Frontal cortex (tissue), 4 donors: ENCODE data around the gene CACNG5. TPM values are rescaled to one million over a fixed set of nuclear protein-coding genes. Genes with fewer than 3 reads are reported as not detected.

Experiments
- DNase-seq, 2 donors: peaks; one replicate each; pipeline ENCODE4 v3.0.0; 2012; ENCODE audit warnings: low spot score in 2 of 2
- FAIRE-seq: peaks from 2 replicates; lab custom pipeline; 2012; peaks lifted over from hg19 to GRCh38; lab: Jason Lieb, UNC
- total RNA-seq: library from RNA; depleted of rRNA; stranded (reverse); fragments of >200 nt; gene quantifications from one replicate; pipeline ENCODE4 v1.2.3, GENCODE V29; 2014
- donor health status: control.
- donor health status: control.
- donor health status: control.

Gene CACNG5
- total RNA-seq, 1 donor from 2014 or later, result 2.9 TPM

DNA sequence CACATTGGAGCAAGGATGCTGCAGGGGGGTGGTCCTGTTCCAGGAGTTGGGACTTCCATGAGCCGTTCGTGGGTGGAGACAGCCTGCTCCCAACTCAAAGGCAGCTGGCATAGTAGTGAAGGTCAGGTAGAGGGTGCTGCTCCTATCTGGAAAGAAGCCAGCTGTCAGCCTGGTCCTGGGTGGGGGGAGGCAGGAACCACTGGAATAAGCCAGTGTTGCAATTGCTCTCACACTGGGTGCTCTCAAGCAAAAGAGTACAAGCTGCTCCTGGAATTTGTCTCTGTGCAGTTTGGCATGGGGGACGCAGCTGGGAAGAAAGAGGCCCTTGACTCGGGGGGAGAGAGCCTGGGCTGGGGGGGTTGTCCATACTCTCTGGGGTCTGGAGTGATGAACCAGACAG, 8.7 kb downstream of the CACNG5 start:
- FAIRE-seq (no peak), DNase-seq (no peak)

DNA sequence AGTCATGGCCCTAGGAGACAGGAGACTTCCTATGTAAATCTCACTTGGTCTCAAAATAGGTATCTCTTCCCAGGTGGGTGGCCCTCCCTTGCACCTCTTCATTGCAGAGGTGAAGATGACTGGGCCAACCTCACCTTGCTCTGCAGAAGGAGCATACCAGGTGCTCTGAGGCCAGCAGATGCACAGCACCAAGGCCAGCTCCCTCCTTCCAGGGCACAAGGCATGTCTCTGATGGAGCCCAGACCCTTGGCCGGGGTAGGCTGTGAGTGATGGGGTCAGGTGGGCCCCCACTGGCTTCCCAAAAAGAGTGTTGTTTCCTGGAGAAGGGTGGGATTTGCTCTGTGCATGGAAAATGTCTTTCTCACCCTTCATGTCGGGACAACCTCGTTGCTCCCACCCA, 12.8 kb downstream of the CACNG5 start:
- DNase-seq, result no peak
- no peak for FAIRE-seq

DNA sequence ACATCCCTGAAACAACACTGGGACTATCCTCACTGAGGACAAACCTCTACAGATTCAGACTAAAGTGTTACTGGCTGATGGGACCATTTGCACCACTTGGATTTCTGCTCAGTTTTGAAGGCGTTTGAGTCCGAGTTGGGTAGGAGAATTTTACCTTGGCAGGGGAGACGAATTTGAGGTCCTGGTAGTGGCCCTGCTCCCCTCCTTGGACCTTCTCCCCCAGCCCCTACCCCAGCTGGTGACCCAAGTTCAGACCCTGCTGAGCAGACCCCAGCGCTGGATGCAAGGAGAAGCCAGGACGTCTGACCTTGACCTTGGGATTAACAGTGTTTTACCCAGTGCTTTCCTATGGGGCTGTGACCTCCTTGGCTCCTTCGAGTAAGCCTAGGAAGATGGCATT, 13.6 kb downstream of the CACNG5 start:
- no peak for DNase-seq
- no peak for FAIRE-seq

DNA sequence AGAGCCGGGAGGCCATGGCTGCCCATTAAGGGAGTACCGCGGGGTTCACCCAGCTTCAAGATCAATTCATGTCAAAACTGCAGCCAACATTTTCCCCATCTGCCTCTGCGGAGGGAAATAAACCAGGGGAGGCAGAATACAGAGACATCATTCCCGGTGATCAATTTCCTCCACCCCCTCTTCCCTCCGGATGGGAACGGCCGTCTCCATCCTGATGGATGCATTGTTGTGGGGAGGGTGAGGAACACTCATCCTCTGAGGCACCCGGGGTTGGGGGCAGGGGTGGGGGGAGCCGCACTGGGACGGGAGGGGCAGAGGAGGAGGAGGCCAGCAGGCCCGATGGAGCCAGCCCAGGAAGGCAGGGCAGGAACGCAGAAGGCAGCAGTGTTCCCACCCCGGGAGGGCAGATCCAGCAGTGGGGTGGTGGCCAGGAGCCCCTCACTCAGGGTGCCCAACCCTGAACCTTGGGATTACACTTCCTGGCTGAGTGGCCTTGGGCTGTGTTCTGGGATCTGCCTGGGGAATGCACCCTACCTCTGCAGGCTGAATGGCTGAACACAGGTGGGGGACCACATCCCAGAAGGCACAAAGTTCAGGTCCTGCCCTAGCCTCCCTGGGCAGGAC, 14.2 kb downstream of the CACNG5 start:
- FAIRE-seq, result no peak
- no peak for DNase-seq

DNA sequence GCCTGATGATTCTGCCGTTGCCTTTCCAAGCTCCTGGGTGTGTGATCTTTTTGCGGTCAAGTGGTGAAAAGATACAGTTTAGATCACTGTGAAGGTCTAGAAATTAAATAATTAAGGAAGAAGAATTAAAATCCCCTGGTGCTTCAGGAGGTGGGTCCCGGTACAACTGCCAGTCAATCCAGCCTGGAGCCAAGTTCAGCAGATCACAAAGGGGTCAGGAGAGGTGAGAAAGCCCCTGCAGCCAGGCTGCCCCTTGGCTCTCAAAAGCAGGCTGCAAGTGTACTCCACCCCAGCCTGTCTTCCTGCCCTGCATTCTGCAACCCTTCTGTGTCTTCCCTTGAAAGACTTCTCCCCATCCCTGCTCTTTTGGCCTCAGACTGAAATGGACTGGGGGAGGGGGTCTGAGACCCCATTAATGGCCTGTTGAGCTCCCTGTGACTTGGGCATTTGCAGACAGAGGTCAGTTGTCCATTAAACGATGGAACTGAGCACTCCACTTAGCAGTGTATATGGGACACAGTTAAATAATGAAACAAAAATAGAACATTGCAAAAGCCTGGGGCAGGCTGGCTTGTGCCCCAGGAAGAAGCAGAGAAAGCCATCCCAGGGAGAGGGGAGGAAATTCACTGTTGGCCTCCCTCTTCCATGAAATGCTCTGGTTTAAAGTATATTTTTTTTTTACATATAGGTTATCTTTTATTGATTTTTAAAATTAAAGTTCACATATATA, 15.1 kb downstream of the CACNG5 start:
- DNase-seq (no peak), FAIRE-seq (no peak)

DNA sequence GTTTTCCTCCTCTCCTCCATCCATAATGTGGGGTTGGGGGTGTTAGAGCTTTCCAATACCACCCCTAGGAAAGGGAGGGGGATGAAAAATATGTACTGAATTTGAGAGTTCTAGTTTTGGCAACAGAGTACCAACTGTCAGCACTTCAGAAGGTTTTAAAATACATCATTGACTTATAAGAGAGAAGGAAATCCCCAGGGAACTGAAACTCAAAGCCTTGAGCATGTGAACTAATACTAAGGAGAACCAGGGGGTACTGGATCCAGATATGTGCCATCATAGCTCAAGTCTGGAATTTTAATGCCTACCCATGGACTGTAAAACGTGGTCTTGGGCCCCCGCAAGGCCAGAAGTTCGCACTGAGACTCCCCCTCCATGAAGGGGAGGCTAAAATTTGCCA, 15.8 kb downstream of the CACNG5 start:
- no peak for FAIRE-seq
- DNase-seq, result no peak

DNA sequence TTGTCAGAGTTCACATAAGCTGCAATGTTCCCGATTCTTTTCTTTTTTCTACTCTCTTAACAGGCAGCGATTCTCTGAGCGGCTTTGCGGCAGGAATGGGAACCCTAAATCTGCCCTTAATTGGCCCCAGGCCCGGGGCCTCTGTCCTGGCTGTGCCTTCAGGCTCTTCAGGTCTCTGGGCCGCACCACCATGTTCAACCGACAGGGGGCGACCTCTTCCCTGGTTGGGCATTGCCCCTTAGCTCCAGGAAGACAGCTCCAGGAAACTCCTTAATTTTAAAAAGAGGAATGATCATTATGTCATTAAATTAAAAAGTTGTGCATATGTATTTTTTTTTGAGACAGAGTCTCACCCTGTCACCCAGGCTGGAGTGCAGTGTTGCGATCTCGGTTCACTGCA, 20.3 kb downstream of the CACNG5 start:
- FAIRE-seq (no peak), DNase-seq (no peak)

DNA sequence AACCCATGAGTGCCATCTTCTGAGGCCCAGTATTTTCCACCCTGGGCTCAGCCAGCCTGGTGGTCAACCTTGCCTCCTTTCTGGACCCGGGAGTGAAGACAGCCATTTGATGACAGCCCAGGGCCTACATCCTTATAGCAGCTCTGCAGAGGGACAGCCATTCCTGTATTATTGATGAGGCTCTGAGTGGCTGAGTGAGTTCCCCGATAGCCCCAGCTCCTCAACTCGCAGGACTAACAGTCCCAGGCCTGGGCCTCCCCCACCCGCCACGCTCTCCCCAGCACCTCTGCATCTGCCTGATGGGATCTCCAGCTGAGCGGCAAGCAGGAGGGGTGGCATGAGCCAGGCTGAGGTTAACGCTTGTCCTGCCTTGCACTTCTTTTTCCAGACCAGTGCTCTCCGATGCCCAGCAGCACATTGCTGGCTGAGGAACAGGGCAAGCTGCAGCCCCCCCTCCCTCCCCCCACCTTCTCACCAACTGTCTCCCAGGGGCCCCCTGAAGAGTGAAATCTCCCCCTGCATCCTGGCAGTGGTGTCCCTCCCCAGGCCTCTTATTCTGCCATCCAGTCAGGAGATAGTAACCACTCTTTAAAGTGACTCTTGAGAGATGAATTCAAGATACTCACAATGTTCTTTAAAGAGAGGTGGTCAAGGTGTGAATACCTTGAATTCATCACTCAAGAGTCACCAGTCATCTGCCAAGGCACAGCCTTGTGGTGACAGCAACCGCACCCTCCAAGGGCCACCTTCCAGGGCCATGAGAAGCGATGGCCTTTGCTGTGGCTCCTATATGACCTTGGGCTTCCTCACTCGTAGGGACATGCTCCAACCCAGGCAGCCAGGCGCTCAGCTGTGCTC, 23.5 kb downstream of the CACNG5 start:
- FAIRE-seq (no peak), DNase-seq (no peak)

DNA sequence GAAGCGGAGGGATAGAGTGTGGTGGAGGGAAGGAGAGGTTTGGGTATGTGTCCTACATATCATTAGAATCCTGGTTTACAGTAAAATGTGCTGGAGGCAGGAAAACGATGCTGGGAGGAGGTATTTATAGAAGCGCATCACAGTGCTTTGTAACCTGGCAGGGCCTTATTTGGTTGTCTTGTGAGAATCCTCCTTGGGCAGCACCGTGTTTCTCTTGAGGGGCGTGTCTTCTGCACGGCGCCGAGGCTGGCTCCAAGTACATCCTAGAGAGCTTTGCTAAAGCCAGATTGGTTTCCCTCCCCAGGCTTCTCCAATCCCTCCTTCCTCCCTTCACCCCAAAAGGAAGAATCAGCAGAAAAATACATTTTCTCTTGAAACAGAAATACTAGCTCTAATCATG, 24.4 kb downstream of the CACNG5 start:
- DNase-seq (no peak), FAIRE-seq (no peak)

DNA sequence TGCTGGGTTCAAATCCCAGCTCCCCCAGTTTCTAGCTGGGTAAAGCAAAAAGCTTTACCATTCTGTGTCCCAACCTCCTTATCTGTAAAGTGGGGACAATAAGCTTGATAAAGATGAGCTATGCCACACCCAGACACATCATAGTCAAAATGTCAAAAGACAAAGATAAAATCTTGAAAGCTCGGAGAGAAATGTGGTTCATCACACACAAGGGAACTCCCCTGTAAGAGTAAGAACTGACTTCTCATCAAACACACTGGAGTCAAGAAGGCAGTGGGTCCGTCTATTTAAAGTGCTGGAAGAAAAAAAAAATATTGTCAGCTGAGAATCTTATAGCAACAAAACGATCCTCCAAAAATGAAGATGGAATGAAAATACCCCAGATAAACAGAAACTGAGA, 25.3 kb downstream of the CACNG5 start:
- DNase-seq, result no peak
- no peak for FAIRE-seq

DNA sequence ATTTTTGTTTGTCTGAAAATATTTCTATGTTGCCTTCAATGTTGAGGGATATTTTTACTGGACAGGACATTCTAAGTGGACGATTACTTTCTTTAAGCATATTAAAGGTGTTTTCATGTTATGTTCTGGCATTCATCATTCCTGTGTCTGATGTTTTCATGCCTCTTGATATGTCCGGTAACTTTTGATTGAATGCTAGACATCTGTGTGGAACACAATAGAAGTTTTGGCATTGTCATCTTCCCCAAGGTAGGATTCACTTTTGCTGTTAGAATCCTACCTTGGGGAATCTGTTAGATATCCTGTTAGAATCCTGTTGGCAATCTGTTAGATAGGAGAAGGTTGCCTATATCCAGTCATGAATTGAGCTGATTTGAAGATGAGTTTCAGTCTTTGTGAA, 28.9 kb downstream of the CACNG5 start:
- DNase-seq, result no peak
- FAIRE-seq, result no peak

DNA sequence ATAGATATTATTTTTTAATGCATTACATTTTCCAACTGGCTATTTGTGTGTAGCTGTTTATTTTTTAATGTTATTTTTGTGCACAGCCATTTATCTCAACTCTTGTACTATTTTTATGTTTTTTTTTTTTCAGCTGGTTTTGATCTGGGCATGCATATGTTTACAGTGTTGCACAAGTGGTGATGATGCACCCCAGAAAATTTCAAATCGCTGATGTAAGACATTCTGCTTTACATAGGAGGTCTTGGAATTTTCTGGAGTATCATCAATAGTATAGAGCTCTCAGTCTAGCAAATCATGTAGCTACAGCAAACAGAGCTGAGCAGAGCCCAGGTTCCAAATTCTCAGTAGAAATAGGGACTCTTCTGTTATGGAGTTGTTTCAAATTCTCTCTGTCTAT, 30.2 kb downstream of the CACNG5 start:
- DNase-seq (no peak), FAIRE-seq (no peak)

DNA sequence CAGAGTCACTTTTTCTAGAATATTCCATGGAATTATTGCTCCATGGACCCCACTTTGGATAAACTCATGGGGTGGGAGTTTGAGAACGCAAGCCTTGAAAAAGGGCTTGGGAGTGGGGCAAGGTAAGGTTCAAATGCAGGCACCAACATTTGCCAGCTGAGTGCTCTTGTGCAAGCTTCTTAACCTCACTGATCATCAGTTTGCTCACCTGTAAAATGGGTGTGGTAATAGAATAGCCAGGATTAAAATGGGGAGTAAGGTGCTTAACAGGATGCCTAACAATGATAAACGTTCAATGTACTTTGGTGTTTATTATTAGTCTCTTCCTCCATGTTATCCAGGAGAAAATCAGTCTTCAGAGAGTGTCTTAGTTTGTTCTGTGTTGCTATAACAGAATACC, 39.0 kb downstream of the CACNG5 start:
- DNase-seq (no peak), FAIRE-seq (no peak)

DNA sequence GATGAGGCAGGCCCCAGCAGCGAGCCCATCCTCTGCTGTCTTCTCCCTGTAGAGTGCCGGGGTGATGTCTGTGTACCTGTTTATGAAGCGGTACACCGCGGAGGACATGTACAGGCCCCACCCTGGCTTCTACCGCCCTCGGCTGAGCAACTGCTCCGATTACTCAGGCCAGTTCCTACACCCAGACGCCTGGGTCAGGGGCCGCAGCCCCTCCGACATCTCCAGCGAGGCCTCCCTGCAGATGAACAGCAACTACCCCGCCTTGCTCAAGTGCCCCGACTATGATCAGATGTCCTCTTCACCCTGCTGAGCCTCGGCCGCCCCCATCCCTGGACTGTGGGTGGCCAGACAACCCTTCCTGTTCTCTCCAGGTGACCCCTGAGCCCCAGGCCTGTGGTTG, 50.0 kb downstream of the CACNG5 start:
- DNase-seq (no peak), FAIRE-seq (no peak)

DNA sequence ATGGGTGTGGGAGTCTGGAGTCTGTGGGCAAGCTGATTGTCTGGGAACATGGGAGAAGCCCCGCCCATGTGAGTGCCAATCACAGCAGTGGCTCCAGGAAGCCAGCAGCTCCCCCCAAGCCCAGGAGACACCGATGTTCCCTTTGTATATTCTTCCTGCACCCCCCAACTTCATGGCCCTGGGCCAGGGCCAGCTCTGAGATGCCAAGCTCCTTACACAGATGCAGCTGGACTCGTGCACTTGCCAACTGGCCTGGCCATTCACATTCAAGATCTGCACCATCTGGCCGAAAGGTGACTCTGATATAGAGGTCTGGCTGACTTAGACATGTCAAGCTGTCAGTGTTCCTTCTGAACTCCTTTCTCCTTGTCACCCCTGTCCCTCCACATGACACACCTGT, 50.5 kb downstream of the CACNG5 start:
- FAIRE-seq (no peak), DNase-seq (no peak)

DNA sequence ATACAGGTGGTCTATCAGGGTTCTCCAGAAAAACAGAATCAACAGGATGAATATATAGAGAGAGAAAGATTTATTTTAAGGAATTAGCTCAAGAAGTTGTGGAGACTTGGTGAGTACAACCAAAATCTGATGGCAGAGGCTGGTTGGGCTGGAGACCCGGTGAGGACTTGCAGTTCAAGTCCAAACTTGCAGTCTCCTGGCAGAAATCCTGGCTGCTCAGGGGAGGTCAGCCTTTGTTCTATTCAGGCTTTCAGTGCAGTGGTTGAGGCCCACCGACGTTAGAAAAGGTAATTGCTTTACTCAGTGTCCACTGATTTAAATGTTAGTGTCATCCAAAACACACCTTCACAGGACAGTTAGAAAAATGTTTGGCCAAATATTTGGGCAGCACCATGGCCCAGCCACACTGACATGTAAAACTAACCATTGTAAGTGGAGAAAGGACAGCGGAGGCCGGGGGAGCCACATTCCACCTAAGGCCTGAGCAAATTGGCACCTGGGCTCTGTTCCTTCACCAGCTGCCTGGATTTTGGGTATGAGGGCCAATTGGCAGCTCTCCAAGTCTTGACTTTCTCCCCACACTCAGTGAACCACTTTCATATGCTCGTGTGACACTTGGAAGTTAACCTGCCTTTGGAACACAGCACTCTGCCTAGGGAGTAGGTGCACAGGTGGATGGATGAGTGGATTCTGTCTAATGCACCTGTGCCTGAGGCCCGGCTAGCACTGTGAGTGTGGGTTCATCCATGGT, 54.7 kb downstream of the CACNG5 start:
- FAIRE-seq (no peak), DNase-seq (no peak)

DNA sequence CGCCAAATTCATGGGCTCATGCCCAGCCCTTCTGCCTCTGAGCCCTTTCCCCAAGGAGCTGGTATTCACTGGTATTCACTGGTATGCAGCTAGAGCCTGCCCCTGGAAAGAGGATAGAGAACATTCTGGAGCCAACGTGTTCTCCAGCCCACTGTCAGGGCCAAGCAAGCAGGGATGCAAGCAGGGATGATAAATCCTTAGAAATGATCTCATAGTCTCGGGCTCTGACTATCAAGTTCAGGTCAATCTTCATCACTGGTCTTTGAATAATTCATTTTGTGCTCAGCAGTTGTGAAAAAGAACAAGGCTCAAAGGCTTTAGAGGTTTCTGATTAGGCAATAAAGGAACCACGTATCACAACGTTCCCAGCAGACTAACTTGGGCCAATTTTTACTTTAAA, 57.3 kb downstream of the CACNG5 start:
- FAIRE-seq (no peak), DNase-seq (peak in 1 of 2 donors; percentile 20)

DNA sequence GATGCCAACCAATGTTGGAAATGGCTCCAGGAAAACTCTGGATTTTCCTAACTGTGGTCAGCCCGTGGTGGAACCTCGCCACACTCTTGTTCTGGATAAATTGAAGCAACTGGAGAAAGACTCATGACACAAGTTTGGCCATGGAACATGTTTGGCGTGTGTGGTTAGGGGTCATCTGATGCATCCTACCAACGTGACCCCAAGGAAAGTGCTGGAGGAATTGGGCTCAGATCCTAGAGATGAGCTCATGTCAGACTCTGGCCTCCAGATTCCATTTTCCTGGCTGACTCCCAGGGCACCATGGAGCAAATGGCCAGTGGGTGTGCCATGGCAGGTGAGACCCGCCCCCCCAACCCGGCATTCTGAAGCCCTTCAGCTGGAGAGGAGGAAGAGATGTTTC, 58.5 kb downstream of the CACNG5 start:
- FAIRE-seq (no peak), DNase-seq (no peak)

DNA sequence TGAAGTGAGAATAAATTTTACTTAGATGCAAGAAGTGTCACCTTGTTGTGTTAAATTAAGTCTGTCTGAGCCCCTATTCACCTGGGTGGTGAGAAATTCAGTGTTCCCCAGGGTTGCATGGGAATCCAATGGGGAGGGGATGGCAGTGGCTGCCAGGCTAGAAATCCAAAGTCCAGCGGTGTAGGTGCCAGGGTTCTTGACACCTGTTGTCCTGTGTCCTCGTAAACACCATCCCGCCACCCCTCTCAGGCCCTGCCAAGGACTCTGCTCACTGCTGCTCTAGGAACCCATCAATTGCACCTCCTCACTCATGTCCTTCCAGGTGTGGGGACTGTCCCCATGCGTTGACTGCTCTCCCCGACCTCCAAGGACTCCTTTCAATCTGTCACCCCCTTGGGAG, 58.9 kb downstream of the CACNG5 start:
- FAIRE-seq, result no peak
- DNase-seq, result no peak

DNA sequence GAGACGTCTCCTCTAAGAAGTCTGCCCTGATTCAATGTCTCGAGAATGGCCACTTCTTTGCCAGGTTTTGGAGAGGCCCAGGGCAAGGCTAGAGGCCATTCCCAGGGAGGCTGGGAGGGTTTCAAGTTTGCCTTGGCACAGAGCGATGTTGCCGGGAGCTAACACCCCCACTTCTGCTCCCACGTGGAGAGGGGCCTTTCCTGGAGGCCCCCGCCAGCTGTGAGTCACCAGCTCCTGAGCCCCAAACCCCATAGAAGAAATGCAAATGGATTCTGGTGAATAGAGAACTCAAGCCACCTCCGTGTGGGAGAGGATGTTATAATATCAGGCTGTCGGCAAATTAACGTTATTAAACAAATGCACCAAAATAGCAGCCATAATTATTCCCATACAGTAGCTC, 62.2 kb downstream of the CACNG5 start:
- FAIRE-seq (no peak), DNase-seq (peak in 1 of 2 donors; percentile 20)
